HG03439 (cell line): Measurements from ENCODE around the gene CCDC183.
"Not testable (repeated sequence)": the region's sequence is repeated elsewhere in the genome, so short reads cannot be mapped to it uniquely, and the experiment has no call there.

Experiments
- ATAC-seq: cut with Tn5 transposase; IDR thresholded peaks from one replicate; pipeline ENCODE4 v1.9.1; 2021; ENCODE audit warnings: mild to moderate bottlenecking, moderate library complexity; ENCODE audit not compliant: unreplicated experiment

The CCDC183 gene

GRCh38 chr9:136796238-136796774 lies at the start of gene CCDC183:
CCDC183 (plus strand) TSS chr9:136796338; CDS start chr9:136796398, 60 bp downstream.
- no peak for ATAC-seq

GRCh38 chr9:136746621-136747020 lies 49.5 kb upstream of the CCDC183 start:
- ATAC-seq = no peak

GRCh38 chr9:136747161-136748060 lies 48.7 kb upstream of the CCDC183 start:
- ATAC-seq = no peak

GRCh38 chr9:136748201-136748600 lies 47.9 kb upstream of the CCDC183 start, which contains the start of gene LCN6:
LCN6 (minus strand) TSS chr9:136748525; CDS start chr9:136748483, 42 bp downstream.
- no peak for ATAC-seq

- no peak for ATAC-seq
Observed at GRCh38 chr9:136748666-136749611, 47.2 kb upstream of the CCDC183 start.

DNA sequence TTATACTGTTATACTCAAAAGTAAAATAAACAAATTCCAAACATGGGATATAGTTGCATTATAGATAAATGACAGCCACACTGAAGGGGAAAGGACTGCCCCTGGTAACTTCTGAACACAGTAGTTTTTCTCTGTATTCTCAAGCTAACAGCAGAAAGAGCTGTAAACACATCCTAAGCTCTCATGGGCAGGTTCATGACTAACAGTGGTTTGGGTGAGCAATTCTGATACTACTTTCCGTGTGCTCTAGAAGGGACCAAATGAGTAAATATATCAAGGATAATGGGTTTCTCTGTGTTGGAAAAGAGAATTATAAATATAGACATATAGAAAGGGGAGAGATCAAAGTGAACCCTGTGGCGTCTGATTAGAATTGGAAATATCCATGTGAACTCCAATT lies 45.6 kb upstream of the CCDC183 start:
- no peak for ATAC-seq

DNA sequence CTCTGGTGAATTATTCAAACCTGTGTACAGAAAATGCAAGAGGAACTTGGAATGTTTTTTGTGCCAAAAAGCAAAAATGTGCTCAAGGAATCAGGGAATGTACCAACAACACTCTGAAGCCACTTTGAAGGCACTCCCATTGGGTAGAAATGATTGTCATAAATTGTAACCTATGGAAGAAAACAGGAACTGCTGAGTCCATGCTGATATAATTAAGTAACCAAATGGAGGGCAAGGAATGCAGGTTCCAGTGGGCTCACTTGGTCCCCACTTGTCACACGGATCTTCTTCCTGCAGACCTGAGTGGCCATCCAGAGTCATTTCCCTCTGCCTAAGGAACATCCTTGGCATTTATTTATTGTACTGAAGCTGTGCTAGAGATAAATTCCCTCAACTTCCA lies 44.9 kb upstream of the CCDC183 start:
- ATAC-seq = no peak

DNA sequence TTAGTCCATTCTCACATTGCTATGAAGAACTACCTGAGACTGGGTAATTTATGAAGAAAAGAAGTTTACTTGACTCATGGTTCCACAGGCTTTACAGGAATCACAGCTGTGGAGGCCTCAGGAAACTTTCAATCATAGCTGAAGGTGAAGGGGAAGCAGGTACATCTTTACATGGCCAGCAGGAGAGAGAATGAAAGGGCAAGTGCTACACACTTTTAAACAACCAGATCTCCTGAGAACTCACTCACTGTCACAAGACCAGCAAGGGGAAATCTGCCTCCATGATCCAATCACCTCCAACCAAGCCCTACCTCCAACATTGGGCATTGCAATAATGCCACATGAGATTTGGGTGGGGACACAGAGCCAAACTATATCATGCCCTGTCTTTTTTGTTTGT lies 44.3 kb upstream of the CCDC183 start:
- ATAC-seq = no peak

DNA sequence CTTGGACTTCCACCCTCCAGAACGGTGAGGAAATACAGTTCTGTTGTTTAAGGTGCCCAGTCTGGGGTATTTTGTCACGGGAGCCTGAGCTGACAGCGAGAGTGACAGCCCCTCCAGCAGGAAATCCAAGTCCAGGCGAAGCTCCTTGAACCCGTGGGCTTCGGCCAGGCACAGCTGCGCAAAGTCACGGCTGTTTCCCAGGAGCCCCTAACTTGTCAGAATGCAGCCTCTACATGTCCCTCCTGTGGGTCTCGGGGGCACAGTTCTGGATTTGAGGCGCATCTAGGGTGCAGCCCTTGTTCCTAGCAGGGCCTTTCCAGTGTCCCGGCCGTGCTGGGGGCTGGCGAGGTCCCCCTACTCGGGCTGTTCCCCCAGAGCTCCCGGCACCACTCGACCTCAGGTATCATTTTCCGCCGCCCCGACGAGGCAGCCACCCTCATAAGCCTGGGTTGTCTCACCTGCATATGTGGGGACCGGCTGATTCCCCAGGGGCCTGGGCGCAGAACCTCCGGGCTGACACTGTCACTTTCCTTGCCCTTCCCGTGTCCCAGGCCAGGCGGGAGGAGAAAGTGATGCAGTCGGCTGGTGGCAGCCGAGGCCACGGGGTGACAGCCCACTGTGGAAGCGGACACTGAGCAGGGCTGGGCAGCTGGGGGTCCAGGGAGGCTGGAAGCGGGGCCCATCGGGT lies 42.6 kb upstream of the CCDC183 start:
- ATAC-seq = no peak

DNA sequence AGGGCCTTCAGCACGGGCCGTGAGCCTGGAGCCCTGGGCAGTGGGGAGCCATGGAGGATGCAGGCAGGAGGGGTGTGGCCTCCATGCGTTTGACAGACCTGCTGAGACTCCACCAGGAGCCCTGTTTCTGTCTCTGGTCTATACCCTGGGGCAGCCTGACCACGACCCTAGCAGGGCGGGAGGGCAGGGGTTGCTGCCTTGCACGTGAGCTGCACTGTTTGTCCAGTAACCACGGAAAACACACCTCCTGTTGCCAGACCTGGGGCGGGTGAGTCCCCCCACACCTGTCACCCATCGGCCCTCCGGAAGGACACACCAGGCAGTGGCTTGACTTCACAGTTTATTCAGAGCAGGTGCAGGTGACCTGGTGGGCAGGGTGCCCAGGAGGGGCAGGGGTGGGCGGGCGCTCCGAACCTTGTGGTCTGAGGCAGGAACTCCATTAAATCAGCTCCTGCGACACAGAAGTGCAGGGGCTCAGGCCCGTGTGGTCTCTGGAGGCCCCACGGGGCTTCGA lies 42.0 kb upstream of the CCDC183 start:
- no peak for ATAC-seq

- no peak for ATAC-seq
Observed at GRCh38 chr9:136754626-136755301, 41.4 kb upstream of the CCDC183 start.

DNA sequence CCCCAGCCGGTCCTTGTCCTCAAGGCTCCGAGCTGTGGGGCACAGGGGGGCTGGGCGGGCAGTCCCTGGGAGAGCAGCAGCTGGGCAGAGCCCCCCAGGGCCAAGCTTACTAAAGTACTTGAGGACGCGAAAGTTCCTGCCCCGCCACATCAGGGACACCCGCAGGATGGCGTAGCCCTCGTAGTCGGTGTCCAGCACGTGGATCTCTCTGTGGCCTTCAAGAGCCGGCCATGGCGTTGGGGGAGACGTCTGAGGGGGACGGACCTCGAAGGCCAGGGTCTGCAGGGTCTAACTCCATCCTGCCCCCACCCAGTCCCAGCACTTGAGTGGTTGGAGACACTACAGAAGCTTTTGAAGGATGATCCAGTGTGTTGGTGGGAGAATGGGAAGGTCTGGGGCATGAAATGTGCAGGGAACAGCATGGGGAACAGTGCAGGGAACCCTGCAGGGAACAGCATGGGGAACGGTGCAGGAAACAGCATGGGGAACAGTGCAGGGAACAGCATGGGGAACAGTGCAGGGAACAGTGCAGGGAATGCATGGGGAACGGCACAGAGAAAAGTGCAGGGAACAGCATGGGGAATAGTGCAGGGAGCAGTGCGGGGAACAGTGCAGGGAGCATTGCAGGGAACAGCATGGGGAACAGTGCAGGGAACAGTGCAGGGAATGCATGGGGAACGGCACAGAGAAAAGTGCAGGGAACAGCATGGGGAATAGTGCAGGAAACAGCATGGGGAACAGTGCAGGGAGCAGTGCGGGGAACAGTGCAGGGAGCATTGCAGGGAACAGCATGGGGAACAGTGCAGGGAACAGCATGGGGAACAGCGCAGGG lies 40.6 kb upstream of the CCDC183 start:
- ATAC-seq = not testable (repeated sequence)

- no peak for ATAC-seq
Observed at GRCh38 chr9:136756134-136756438, 40.1 kb upstream of the CCDC183 start.

DNA sequence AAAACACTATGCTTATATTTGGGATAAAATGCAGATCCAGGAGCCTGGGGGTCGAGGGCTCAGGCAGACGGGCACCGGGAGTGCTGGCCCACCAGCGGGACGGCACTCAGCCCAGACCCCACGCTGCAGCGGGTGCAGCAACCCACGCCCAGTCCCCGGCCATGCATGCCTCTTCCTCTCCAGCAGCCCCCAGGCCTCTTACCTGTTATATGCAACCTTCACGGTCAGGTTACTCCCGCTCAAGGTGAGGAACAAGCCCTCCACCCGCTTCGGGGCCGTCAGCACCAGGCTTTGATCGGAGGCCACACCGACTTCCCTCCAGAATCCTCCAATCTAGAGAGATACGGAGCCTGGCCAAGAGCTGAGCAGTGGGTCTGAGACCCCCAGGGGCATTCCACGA lies 39.3 kb upstream of the CCDC183 start:
- no peak for ATAC-seq

GRCh38 chr9:136757328-136757727 lies 38.8 kb upstream of the CCDC183 start:
- no peak for ATAC-seq

GRCh38 chr9:136757751-136758140 lies 38.4 kb upstream of the CCDC183 start:
- ATAC-seq = no peak

DNA sequence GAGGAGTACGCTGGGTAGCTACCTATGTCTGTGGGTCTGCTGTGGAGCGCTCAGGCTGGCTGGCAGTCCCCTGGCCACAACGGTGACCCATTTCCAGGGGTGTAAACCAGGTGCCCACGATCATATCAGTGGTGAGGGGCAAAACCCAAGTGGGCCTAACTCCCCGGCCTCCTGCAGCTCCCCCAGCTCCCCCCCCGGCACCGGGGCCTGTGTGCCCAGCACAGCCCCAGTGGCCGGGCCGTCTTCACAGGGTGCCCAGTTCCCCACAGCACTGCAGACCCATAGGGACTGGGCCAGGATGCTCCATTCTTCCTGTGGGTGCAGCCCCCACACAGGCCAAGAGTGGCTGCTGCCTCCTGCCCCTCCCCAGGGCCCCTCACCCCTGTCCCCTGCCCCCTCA lies 37.1 kb upstream of the CCDC183 start:
- ATAC-seq = no peak

- no peak for ATAC-seq
Observed at GRCh38 chr9:136759436-136760325, 36.5 kb upstream of the CCDC183 start.
